Skin epidermis (tissue), 12 donors: Measurements from ENCODE around the gene ACOT11.
A peak's percentile ranks its signal among the peaks of the same experiment; 100 is the strongest.

Experiments used
- H3K27ac ChIP-seq, 21 experiments: fragments of 200-600 bp; sonication (generic) in 11 of 21; one replicate each; pipeline ENCODE4 v1.5.0; 2020; ENCODE audit warnings: mild to moderate bottlenecking in 3 of 21, inconsistent platforms in 2 of 21, moderate library complexity in 2 of 21
- H3K4me3 ChIP-seq, 7 experiments: fragments of 200-600 bp; sonication (generic) in 2 of 7; one replicate each; pipeline ENCODE4 v1.5.0; 2020; ENCODE audit warnings: inconsistent platforms in 2 of 7, mild to moderate bottlenecking in 2 of 7, moderate library complexity in 1 of 7

The ACOT11 gene

GRCh38 chr1:54581621-54582035 is 33.6 kb downstream of the ACOT11 start:
- no peak overlapping the region for H3K4me3 ChIP-seq
- H3K27ac ChIP-seq, result peak overlapping the region in 9 of 21 experiments; percentile 5 to 74 (median 43)

- Histone ChIP-seq H3K27ac (peak overlapping the region in 1 of 21 experiments; percentile 9), H3K4me3 (no peak overlapping the region)
Measured at GRCh38 chr1:54582566-54583306, 34.7 kb downstream of the ACOT11 start.

- Histone ChIP-seq H3K4me3 (no peak overlapping the region), H3K27ac (no peak overlapping the region)
Measured at GRCh38 chr1:54583307-54583686, 35.3 kb downstream of the ACOT11 start.

- Histone ChIP-seq H3K4me3 (no peak overlapping the region), H3K27ac (no peak overlapping the region)
Measured at GRCh38 chr1:54583871-54584270, 35.8 kb downstream of the ACOT11 start.

- Histone ChIP-seq H3K27ac (no peak overlapping the region), H3K4me3 (no peak overlapping the region)
Measured at GRCh38 chr1:54584575-54584974, 36.5 kb downstream of the ACOT11 start.

GRCh38 chr1:54585181-54586066 is 37.4 kb downstream of the ACOT11 start:
- no peak overlapping the region for H3K27ac ChIP-seq

GRCh38 chr1:54588377-54588776 is 40.3 kb downstream of the ACOT11 start:
- H3K4me3 ChIP-seq, result no peak overlapping the region
- no peak overlapping the region for H3K27ac ChIP-seq

More at GRCh38 chr1:54585181-54586066, 37.4 kb downstream of the ACOT11 start:
- no peak overlapping the region for H3K4me3 ChIP-seq

GRCh38 chr1:54591127-54591756 is 43.2 kb downstream of the ACOT11 start:
- Histone ChIP-seq H3K27ac (no peak overlapping the region), H3K4me3 (no peak overlapping the region)

GRCh38 chr1:54593571-54594160 is 45.6 kb downstream of the ACOT11 start:
- H3K27ac ChIP-seq, result no peak overlapping the region
- no peak overlapping the region for H3K4me3 ChIP-seq

- Histone ChIP-seq H3K4me3 (no peak overlapping the region), H3K27ac (no peak overlapping the region)
Measured at GRCh38 chr1:54594463-54594862, 46.4 kb downstream of the ACOT11 start.

- Histone ChIP-seq H3K4me3 (no peak overlapping the region), H3K27ac (no peak overlapping the region)
Measured at GRCh38 chr1:54595956-54596498, 48.0 kb downstream of the ACOT11 start.

- H3K27ac ChIP-seq, result no peak overlapping the region
- no peak overlapping the region for H3K4me3 ChIP-seq
Measured at GRCh38 chr1:54596756-54597155, 48.7 kb downstream of the ACOT11 start.

- no peak overlapping the region for H3K27ac ChIP-seq
Measured at GRCh38 chr1:54597455-54598030, 49.5 kb downstream of the ACOT11 start.

GRCh38 chr1:54599211-54599823 is 51.3 kb downstream of the ACOT11 start:
- Histone ChIP-seq H3K27ac (no peak overlapping the region), H3K4me3 (no peak overlapping the region)

More at GRCh38 chr1:54597455-54598030, 49.5 kb downstream of the ACOT11 start:
- H3K4me3 ChIP-seq, result no peak overlapping the region

- no peak overlapping the region for H3K4me3 ChIP-seq
- no peak overlapping the region for H3K27ac ChIP-seq
Measured at GRCh38 chr1:54600947-54601721, 53.1 kb downstream of the ACOT11 start.

GRCh38 chr1:54601730-54602129 is 53.7 kb downstream of the ACOT11 start:
- Histone ChIP-seq H3K4me3 (no peak overlapping the region), H3K27ac (no peak overlapping the region)

GRCh38 chr1:54602554-54602953 is 54.5 kb downstream of the ACOT11 start:
- Histone ChIP-seq H3K4me3 (no peak overlapping the region), H3K27ac (no peak overlapping the region)

- no peak overlapping the region for H3K27ac ChIP-seq
- H3K4me3 ChIP-seq, result no peak overlapping the region
Measured at GRCh38 chr1:54603241-54603640, 55.2 kb downstream of the ACOT11 start.
